ENCODE results near the gene GTF2A2.

GRCh38 chr15:59647085-59647484, 10.2 kb downstream of the GTF2A2 start:
- TF ChIP-seq SMC3 (conservative IDR thresholded peaks at IDR 0.05; ENCODE audit: poor library complexity) (no peak), EP300 (conservative IDR thresholded peaks at IDR 0.05; ENCODE audit: poor library complexity, severe bottlenecking) (no peak), CTCF (IDR thresholded peaks at IDR 0.05; ENCODE audit: poor library complexity, severe bottlenecking) (no peak), REST (IDR thresholded peaks at IDR 0.05; ENCODE audit: borderline replicate concordance) (no peak), RAD21 (conservative IDR thresholded peaks at IDR 0.05) (no peak)

Data from neural cell (in vitro differentiated cells).